CD4-positive, alpha-beta T cell (primary cell): ENCODE results near the gene TIMM50. TPM values are rescaled to one million over a fixed set of nuclear protein-coding genes. Genes with fewer than 3 reads are reported as not detected.

Source experiments
- ATAC-seq: fragments of 200-7000 bp; cut with Tn5 transposase; one replicate; pipeline ENCODE4 v1.10.0; 2022; ENCODE audit warnings: mild to moderate bottlenecking; ENCODE audit not compliant: poor library complexity
- CTCF ChIA-PET: fragments of 350-600 bp; sonication (Branson Sonifier 250); formaldehyde crosslinking; loops from one replicate; lab custom pipeline; 2021; ENCODE audit warnings: antibody characterized with exemption, inconsistent platforms; lab: Charles Lee
- POLR2A ChIA-PET: fragments of 350-600 bp; sonication (Branson Sonifier 250); formaldehyde crosslinking; loops from one replicate; lab custom pipeline; 2021; ENCODE audit warnings: antibody characterized with exemption, inconsistent platforms; lab: Charles Lee
- DNase-seq, 14 experiments: peaks; one replicate each; pipeline ENCODE4 v3.0.0-alpha.2; 2013 to 2020; ENCODE audit warnings: mixed read lengths in 2 of 14
- H3K27ac ChIP-seq, 2 donors: one replicate each; pipeline versions ENCODE4 v1.5.1 to v1.7.0; 2013; ENCODE audit warnings: low read length in 2 of 2, low read depth in 1 of 2, mild to moderate bottlenecking in 1 of 2
- H3K27me3 ChIP-seq, 2 experiments: 1 replicate in 1 of 2; 2 replicates in 1 of 2; pipeline versions ENCODE4 v1.6.1 to v1.7.0; 2013; ENCODE audit warnings: low read length in 2 of 2, control low read depth in 1 of 2, mild to moderate bottlenecking in 1 of 2, moderate library complexity in 1 of 2; ENCODE audit not compliant: insufficient read depth in 2 of 2, control insufficient read depth in 1 of 2
- H3K36me3 ChIP-seq: one replicate; pipeline ENCODE4 v1.6.1; 2013; ENCODE audit warnings: low read length, control low read depth; ENCODE audit not compliant: insufficient read depth
- H3K4me1 ChIP-seq: one replicate; pipeline ENCODE4 v1.6.1; 2013; ENCODE audit warnings: low read length, control low read depth; ENCODE audit not compliant: insufficient read depth
- H3K4me3 ChIP-seq: one replicate; pipeline ENCODE4 v1.5.1; 2013; ENCODE audit warnings: mild to moderate bottlenecking, low read length, moderate library complexity
- H3K9me3 ChIP-seq, 2 experiments: 1 replicate in 1 of 2; 2 replicates in 1 of 2; pipeline versions ENCODE4 v1.6.1 to v1.7.0; 2013; ENCODE audit warnings: low read length in 2 of 2, mild to moderate bottlenecking in 2 of 2, control low read depth in 1 of 2, moderate library complexity in 1 of 2; ENCODE audit not compliant: control insufficient read depth in 1 of 2, insufficient read depth in 1 of 2
- H3K27ac Mint-ChIP-seq: one replicate; pipeline ENCODE4 v1.8.0; 2020; ENCODE audit warnings: mixed read lengths
- H3K27me3 Mint-ChIP-seq: one replicate; pipeline ENCODE4 v1.8.0; 2021; ENCODE audit warnings: mixed read lengths
- H3K36me3 Mint-ChIP-seq: one replicate; pipeline ENCODE4 v1.8.0; 2021; ENCODE audit warnings: low read depth, mixed read lengths
- H3K4me1 Mint-ChIP-seq: one replicate; pipeline ENCODE4 v1.8.0; 2021; ENCODE audit warnings: low read depth, mixed read lengths
- H3K4me3 Mint-ChIP-seq: one replicate; pipeline ENCODE4 v1.8.0; 2020; ENCODE audit warnings: mild to moderate bottlenecking, mixed read lengths
- H3K9me3 Mint-ChIP-seq: one replicate; pipeline ENCODE4 v1.8.0; 2020; ENCODE audit warnings: mixed read lengths
- CTCF ChIP-seq: fragments of 200-600 bp; IDR thresholded peaks from one replicate; pipeline ENCODE4 v1.8.0; 2022; ENCODE audit warnings: antibody characterized with exemption, mild to moderate bottlenecking
- intact Hi-C, 2 experiments: fragments of 100-400 bp; cut with DNase I in 1 of 2; cut with micrococcal nuclease in 1 of 2; formaldehyde crosslinking; loops; one replicate each; pipeline versions ENCODE4 v1.15.1 to v1.9.0; 2023 to 2025; cut with DNase I, micrococcal nuclease
- total RNA-seq, 174 experiments: library from RNA in 2 of 174; stranded (reverse) in 2 of 174; gene quantifications; one replicate each; pipeline ENCODE4 v1.2.3 and lab custom pipeline; 2021 to 2026

The TIMM50 gene
- total RNA-seq, 2 experiments from 2014 or later = 38.3 to 43.4 TPM

- Mint-ChIP-seq H3K27me3 (no peaks in the 10 kb centered on the region), H3K27ac (no peak overlapping the region), H3K36me3 (peaks cover 59% of the 10 kb centered on the region), H3K4me3 (no peak overlapping the region), H3K4me1 (no peaks in the 10 kb centered on the region), H3K9me3 (no peaks in the 10 kb centered on the region)
- intact Hi-C loops = no loop called here
- Histone ChIP-seq H3K4me3 (no peak overlapping the region), H3K27me3 (no peaks in the 10 kb centered on the region), H3K4me1 (no peaks in the 10 kb centered on the region), H3K9me3 (no peaks in the 10 kb centered on the region), H3K27ac (no peak overlapping the region), H3K36me3 (peaks cover 54% of the 10 kb centered on the region)
- no peak for ATAC-seq
- ChIA-PET CTCF (no interaction called here), POLR2A (interaction anchor here (0.9 kb wide), 1 partner anchor 9 kb away, joined by 3 read pairs; the partner anchor contains the start of gene TIMM50)
- DNase-seq = no peak
- TF ChIP-seq CTCF = no peak
Measured at GRCh38 chr19:39489756-39490155, 9.1 kb downstream of the TIMM50 start.

GRCh38 chr19:39492225-39492624 lies 11.6 kb downstream of the TIMM50 start:
- POLR2A ChIA-PET = no interaction called here
- CTCF ChIA-PET = interaction anchor here (0.6 to 1.3 kb wide), 4 partner anchors 11 to 166 kb away, joined by 3 to 7 read pairs (median 4); no protein-coding TSS in a partner anchor
- intact Hi-C loops = no loop called here

GRCh38 chr19:39492788-39493187 lies 12.2 kb downstream of the TIMM50 start:
- intact Hi-C loops = no loop called here
- ChIA-PET POLR2A (no interaction called here), CTCF (interaction anchor here (0.6 to 1.3 kb wide), 3 partner anchors 10 to 166 kb away, joined by 3 to 7 read pairs (median 4); no protein-coding TSS in a partner anchor)
- Mint-ChIP-seq H3K27ac (no peak overlapping the region), H3K4me1 (no peaks in the 10 kb centered on the region), H3K4me3 (no peak overlapping the region), H3K36me3 (peaks cover 36% of the 10 kb centered on the region), H3K9me3 (no peaks in the 10 kb centered on the region), H3K27me3 (peaks cover 6% of the 10 kb centered on the region)
- DNase-seq (no peak), ATAC-seq (no peak)
- Histone ChIP-seq H3K4me3 (no peak overlapping the region), H3K36me3 (peaks cover 32% of the 10 kb centered on the region), H3K9me3 (peaks cover 0 to 2% of the 10 kb centered on the region in 2 experiments), H3K4me1 (peaks cover 2% of the 10 kb centered on the region), H3K27me3 (peaks cover 3% of the 10 kb centered on the region in 2 experiments), H3K27ac (no peak overlapping the region)
- no peak for TF ChIP-seq CTCF

More at GRCh38 chr19:39492225-39492624, 11.6 kb downstream of the TIMM50 start:
- peaks cover 37% of the 10 kb centered on the region for H3K36me3 Mint-ChIP-seq
- H3K4me1 Mint-ChIP-seq = no peaks in the 10 kb centered on the region
- H3K27ac Mint-ChIP-seq = no peak overlapping the region
- peaks cover 6% of the 10 kb centered on the region for H3K27me3 Mint-ChIP-seq
- Histone ChIP-seq H3K27ac (no peak overlapping the region), H3K9me3 (no peaks in the 10 kb centered on the region), H3K4me1 (no peaks in the 10 kb centered on the region), H3K4me3 (no peak overlapping the region), H3K36me3 (peaks cover 32% of the 10 kb centered on the region), H3K27me3 (no peaks in the 10 kb centered on the region)
- no peaks in the 10 kb centered on the region for H3K9me3 Mint-ChIP-seq
- H3K4me3 Mint-ChIP-seq = no peak overlapping the region
- ATAC-seq (no peak), DNase-seq (no peak)
- no peak for TF ChIP-seq CTCF
